ENCODE results near the gene TAS2R38. TPM values are rescaled to one million over a fixed set of nuclear protein-coding genes. Genes with fewer than 3 reads are reported as not detected.

TAS2R38 gene
- not detected for total RNA-seq

DNA sequence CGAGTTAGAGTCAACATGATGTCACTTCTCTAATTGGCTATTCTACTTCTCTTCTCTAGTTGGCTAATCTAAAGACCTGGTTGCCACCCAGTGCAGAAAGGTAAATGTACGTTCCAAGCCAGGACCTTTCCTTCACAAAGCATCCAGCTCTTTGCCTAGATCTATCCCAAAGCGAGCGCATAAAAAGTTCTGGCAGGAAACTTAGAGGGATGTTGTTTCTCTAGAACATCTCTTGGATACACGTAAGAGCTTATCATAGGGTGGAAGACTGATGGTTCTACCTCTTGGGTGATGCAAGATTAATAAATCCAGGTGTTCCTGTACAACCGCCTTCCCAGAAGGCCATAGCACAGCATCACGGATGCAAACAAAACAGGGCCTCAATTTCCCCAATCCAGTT, at the start of gene TAS2R38:
TAS2R38 (minus strand) TSS at position 101 of the 400 bp plus-strand sequence; CDS start at position 17, 84 bp downstream.
- no peak for DNase-seq
- intact Hi-C loops (cut with DNase I): no loop called here
- no peak within 1 kb of the TSS for H3K4me3 ChIP-seq
- no peak for TF ChIP-seq CTCF (IDR thresholded peaks at IDR 0.05)
- H3K27me3 ChIP-seq: no peaks in the 10 kb centered on the region
- H3K27ac ChIP-seq: no peak within 1 kb of the TSS
- no peaks in the 10 kb centered on the region for H3K36me3 ChIP-seq
- H3K9ac ChIP-seq (ENCODE audit: low read depth in 2 of 2, low read length in 2 of 2): no peak within 1 kb of the TSS
- H3K9me3 ChIP-seq: no peaks in the 10 kb centered on the region
- H3K4me1 ChIP-seq: no peaks in the 10 kb centered on the region

- H3K9me3 ChIP-seq: no peaks in the 10 kb centered on the region
- H3K27ac ChIP-seq: no peak overlapping the region
- H3K9ac ChIP-seq (ENCODE audit: low read depth in 2 of 2, low read length in 2 of 2): no peak overlapping the region
- no peaks in the 10 kb centered on the region for H3K27me3 ChIP-seq
- TF ChIP-seq CTCF (IDR thresholded peaks at IDR 0.05): no peak
- no peak overlapping the region for H3K4me3 ChIP-seq
- H3K4me1 ChIP-seq: no peaks in the 10 kb centered on the region
- no peak for DNase-seq
- no peaks in the 10 kb centered on the region for H3K36me3 ChIP-seq
- intact Hi-C loops (cut with DNase I): no loop called here
Measured at GRCh38 chr7:142018154-142018553, 44.6 kb upstream of the TAS2R38 start.

DNA sequence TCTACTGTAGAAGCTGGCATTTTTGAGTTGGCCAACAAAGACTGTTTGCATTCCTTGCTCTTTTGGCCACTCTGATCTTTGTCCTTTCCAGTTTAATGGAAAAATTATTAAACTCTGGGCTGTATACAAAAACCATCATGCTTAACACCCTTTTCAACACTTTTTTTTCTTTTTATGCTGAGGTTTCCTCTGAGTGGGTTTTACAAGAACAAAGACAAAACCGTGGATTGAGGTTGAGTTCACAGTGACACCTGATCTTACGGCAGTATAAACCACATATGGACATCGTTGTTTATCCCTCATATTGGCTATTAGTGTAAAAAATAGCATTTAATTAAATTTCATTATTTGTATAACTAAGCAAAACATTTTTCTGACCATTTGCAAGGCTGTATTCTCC, 43.9 kb upstream of the TAS2R38 start:
- intact Hi-C loops (cut with DNase I): no loop called here
- Histone ChIP-seq H3K36me3 (no peaks in the 10 kb centered on the region), H3K4me1 (no peaks in the 10 kb centered on the region), H3K27me3 (no peaks in the 10 kb centered on the region), H3K9ac (ENCODE audit: low read depth in 2 of 2, low read length in 2 of 2) (no peak overlapping the region), H3K9me3 (no peaks in the 10 kb centered on the region), H3K4me3 (no peak overlapping the region), H3K27ac (no peak overlapping the region)
- TF ChIP-seq CTCF (IDR thresholded peaks at IDR 0.05): no peak
- no peak for DNase-seq

- H3K4me1 ChIP-seq: peaks cover 7% of the 10 kb centered on the region
- H3K4me3 ChIP-seq: no peak overlapping the region
- H3K9me3 ChIP-seq: no peaks in the 10 kb centered on the region
- H3K36me3 ChIP-seq: no peaks in the 10 kb centered on the region
- no peak for DNase-seq
- H3K27ac ChIP-seq: no peak overlapping the region
- H3K27me3 ChIP-seq: no peaks in the 10 kb centered on the region
- intact Hi-C loops (cut with DNase I): no loop called here
- H3K9ac ChIP-seq (ENCODE audit: low read depth in 2 of 2, low read length in 2 of 2): no peak overlapping the region
- no peak for TF ChIP-seq CTCF (IDR thresholded peaks at IDR 0.05)
Measured at GRCh38 chr7:142012825-142013511, 39.4 kb upstream of the TAS2R38 start.

- peaks cover 7% of the 10 kb centered on the region for H3K4me1 ChIP-seq
- H3K4me3 ChIP-seq: no peak overlapping the region
- no peaks in the 10 kb centered on the region for H3K27me3 ChIP-seq
- DNase-seq: no peak
- H3K9me3 ChIP-seq: no peaks in the 10 kb centered on the region
- no peaks in the 10 kb centered on the region for H3K36me3 ChIP-seq
- TF ChIP-seq CTCF (IDR thresholded peaks at IDR 0.05): no peak
- no peak overlapping the region for H3K27ac ChIP-seq
- no peak overlapping the region for H3K9ac ChIP-seq (ENCODE audit: low read depth in 2 of 2, low read length in 2 of 2)
- intact Hi-C loops (cut with DNase I): no loop called here
Measured at GRCh38 chr7:142010952-142011548, 37.5 kb upstream of the TAS2R38 start.
